Stimulated activated CD4-positive, alpha-beta T cell treated with anti-CD3 and anti-CD28 coated beads, Interleukin-4, amount 100 ng/mL, for 1 hour (primary cell): ENCODE results near the gene OTUD1.
"Not testable (repeated sequence)": the region's sequence is repeated elsewhere in the genome, so short reads cannot be mapped to it uniquely, and the experiment has no call there.

Experiments
- DNase-seq: peaks from one replicate; pipeline ENCODE4 v3.0.0-alpha.2; 2020

OTUD1 gene, protein sequence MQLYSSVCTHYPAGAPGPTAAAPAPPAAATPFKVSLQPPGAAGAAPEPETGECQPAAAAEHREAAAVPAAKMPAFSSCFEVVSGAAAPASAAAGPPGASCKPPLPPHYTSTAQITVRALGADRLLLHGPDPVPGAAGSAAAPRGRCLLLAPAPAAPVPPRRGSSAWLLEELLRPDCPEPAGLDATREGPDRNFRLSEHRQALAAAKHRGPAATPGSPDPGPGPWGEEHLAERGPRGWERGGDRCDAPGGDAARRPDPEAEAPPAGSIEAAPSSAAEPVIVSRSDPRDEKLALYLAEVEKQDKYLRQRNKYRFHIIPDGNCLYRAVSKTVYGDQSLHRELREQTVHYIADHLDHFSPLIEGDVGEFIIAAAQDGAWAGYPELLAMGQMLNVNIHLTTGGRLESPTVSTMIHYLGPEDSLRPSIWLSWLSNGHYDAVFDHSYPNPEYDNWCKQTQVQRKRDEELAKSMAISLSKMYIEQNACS

DNA sequence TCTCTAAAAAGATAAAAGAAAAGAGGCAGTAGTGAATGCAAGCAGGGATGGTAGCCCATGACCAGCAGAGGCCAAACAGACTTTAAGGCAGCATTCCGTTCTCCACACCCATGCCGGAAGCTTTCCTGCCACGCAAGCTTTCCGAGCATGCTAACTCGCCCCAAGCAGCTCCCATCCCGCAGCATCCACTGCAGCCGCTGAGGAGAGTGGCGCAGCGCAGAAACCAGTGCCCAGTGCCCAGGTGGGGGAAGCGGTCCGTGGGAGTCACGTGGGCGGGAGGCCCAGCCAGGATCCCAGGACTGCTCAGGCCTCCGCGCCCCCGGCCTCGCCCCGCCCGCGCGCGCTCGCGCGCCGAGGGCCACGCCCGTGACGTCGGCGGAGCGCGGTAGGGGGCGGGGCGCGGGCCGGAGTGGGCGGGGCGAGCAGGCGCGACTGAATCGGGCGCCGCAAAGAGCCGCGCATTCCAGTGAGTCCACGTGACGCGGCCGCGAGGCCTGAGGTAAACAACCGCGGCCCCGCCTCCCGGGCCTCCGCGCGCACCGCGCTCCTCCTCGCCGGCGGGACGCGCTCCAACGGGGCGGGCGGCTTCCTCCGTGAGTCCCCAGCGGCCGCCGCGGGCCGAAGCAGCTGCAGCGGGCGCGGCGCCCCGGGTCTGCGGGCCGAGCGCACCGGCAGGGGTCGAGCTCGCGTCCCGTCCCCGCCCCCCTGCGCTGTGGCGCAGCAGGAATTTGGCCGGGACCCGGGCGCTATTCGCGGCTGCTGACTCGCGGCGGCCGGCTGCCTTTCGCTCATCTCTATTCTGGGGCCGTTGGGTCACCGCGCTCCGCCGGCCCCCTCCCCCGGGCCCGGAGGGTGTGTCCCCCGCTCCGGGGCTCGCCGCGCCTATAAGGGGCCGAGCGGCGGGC, at the start of gene OTUD1:
TSS of gene OTUD1 (plus strand) at position 529 of the 905 bp plus-strand sequence. CDS start 383 bp downstream, outside the sequence.
- DNase-seq: peak; percentile 96

DNA sequence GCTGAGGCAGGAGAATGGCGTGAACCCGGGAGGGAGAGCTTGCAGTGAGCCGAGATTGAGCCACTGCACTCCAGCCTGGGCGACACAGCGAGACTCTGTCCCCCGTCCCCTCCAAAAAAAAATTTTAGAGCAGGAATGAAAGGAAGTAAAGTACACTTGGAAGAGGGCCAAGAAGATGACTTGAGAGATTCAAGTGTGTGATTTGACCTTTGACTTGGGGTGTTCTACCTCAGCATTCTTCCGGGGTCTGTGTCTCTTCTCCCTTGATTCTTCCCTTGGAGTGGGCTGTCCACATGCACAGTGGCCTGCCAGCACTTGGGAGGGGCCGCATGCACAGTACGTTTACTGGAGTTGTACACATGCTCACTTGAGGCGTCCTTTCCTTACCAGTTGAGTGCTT, 48.5 kb upstream of the OTUD1 start:
- not testable (repeated sequence) for DNase-seq

DNA sequence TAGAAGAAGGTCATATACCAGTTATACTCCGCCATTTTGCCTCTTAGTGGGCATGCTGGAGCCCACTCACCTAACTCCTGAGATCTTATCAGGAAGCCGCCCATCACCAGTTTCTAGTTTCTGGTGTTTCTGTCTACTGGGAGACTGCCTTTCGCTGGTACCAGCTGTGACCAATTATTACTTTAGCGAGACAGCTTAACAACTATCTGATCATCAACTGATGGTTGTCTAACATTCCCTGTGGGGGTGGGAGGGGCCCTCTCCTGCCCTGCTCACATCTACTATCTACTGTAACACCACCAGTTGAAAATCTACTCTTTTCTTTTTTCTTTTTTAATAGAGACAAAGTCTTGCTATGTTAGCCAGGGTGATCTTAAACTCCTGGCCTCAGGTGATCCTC, 48.1 kb upstream of the OTUD1 start:
- DNase-seq: no peak

DNA sequence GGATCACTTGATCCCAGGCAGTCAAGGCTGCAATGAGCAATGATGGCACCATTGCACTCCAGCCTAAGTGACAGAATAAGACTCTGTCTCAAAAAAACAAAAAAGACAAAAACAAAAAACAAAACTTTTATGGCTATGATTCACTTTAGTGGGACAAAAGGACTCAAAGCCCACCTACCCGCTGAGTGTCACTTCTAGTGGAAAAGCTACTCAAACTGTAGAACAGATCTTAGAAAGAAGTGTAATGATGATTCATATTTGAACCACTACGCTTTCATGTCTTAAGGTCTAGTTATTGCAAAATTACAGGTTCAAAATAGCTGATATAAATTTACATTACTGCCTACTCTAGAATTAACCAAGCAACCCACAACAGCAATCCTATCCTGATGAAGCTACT, 47.1 kb upstream of the OTUD1 start:
- DNase-seq: no peak

DNA sequence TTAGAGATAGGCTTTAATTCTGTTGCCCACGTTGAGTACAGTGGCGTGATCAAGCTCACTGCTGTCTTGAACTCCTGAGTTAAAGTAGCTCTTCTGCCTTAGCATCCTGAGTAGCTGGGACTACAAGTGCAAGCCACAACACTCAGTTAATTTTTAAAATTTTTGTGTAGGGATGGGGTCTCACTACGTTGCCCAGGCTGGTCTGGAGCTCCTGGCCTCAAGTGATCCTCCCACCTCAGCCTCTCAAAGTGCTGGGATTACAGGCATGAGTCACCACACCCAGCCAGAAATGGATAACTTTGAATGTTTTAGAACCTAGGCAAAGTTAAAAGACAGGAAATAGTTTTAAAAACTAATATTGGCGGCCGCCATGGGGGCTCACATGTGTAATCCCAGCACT, 43.9 kb upstream of the OTUD1 start:
- DNase-seq: no peak

DNA sequence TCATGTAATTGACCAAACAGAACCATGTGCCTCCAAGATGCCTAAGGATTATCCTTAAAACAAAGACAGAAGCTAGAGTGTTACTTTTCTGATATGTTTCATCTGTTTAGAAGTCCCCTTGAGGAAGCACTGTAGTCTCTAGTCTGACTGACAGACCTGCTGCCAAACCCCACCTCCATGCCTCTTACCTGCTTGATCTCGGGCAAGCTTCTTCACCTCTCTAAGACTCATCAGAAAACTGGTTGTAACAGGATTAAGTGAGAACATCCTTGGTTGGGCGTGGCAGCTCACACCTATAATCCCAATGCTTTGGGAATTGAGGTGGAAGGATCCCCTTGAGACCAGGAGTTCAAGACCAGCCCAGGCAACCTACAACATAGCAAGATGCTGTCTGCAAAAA, 42.2 kb upstream of the OTUD1 start:
- DNase-seq: no peak

DNA sequence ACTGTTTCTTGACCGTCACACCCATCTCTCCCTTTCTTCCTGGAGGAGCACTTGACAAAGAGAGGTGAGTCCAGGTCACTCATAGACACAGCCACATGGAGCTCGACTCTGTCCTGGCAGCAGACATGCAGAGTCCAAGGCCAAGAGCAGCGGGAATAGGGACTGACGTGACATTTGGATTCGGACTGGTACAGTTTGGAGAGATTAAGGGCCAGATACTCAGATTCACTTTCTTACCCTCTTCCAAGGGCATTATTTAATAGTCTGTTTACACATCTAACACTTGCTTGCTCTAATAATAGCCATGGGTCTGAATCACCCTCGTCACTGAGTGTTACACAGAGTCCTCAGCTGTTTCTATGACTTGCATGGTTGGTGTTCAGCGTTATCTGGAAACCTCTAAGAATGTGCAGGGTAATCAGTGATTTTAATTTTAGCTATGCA, 39.2 kb upstream of the OTUD1 start:
- DNase-seq: no peak

DNA sequence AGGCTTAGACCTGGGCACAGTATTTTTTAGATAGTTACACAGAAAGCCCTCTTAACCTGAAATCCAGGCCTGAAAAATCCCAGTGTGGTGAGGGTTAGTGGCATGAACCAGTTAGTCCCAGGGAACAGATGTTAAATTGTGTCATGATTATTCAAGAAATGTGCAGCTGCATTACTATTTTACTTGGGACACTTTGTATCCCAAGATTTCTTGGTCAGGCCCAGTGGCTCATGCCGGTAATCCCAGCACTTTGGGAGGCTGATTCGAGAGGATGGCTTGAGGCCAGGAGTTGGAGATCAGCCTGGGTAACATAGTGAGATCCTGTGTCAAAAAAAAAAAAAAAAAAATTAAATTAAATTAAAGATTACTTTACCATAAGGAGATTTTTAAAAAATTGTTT, 36.0 kb upstream of the OTUD1 start:
- DNase-seq: no peak

DNA sequence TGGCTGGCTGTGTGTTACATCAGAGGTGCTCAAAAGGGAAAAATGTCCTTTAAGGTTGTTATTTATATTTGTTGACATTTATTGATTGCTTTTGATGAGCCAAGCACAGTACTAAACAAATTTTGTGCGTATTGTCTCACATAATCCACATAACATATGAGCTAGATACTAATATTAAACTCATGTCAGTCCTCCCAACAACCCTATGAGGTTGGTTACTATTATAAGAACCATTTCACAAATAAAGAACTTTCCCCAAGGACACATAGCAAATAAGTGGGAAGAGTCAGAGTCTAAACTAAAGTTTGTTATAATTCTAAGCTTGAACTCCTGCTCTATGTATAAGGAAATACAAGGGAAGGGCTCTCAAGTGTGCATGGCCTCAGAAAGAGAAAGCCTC, 35.6 kb upstream of the OTUD1 start:
- DNase-seq: no peak

DNA sequence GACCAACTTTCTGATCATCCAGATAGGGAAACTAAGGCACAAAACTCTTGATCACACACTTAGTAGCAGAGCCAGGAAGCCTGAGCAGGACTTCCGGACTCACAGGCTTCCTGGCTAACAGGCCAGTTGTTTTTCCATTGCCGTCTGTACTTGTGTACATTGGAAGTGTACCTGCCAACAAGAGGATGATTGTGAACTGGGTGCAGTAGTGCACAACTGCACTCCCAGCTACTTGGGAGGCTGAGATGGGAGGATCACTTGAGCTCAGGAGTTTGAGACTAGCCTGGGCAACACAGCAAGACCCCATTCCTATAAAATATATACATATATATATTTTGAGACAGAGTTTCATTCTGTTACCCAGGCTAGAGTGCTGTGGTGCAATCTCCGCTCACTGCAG, 35.2 kb upstream of the OTUD1 start:
- DNase-seq: no peak

DNA sequence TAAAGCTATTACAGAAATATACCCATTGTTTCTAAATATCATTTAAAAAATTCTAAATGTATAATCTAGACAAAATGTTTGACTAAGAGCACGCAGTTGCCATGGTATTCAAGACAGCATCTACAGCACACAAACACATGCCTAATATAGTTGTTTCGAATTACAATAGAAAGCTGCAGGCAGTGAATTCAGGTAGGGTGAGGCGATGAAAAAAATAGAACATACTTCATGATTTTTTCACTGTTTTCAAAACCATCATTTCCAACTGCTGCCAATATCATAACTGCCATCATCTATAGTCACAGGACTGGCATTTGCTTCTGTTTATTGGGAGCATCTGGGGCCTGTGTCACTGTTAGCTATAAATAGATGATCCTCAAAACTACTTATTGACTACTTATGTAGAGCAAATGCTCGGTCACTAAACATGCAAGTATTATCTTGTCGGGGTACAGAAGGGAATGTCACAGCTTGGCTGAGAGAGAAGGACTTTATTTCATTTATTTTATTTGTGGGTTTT, 34.4 kb upstream of the OTUD1 start:
- no peak for DNase-seq

DNA sequence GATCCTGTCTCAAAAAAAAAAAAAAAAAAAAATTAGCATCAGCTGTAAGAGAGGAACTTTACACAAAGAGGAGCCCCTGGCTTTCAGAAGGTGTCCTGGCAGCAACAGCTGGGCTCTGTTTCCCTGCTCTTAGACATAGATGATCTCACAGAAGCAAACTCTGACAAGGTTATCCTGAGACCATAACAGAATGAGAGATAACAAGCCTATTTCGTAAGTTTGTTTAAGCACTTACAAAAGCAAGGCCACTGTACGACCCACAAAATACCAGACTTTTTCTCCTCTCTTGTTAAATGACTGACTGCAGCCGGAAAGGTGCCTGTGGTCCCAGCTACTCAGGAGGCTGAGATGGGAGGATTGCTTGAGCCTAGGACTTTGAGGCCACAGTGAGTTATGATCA, 33.3 kb upstream of the OTUD1 start:
- no peak for DNase-seq

DNA sequence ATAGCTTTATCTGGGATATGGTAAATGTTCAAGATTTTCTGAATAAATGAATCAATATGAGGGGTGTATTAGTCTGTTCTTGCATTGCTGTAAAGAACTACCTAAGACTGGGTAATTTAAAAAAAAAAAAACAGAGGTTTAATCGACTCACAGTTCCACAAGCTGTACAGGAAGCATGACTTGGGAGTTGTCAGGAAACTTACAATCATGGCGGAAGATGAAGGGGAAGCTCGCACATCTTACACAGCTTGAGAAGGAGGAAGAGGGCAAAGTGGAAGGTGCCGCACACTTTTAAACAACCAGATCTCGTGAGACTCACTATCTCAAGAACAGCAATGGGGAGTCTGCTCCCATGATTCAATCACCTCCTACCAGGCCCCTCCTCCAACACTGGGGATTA, 32.5 kb upstream of the OTUD1 start:
- DNase-seq: no peak

DNA sequence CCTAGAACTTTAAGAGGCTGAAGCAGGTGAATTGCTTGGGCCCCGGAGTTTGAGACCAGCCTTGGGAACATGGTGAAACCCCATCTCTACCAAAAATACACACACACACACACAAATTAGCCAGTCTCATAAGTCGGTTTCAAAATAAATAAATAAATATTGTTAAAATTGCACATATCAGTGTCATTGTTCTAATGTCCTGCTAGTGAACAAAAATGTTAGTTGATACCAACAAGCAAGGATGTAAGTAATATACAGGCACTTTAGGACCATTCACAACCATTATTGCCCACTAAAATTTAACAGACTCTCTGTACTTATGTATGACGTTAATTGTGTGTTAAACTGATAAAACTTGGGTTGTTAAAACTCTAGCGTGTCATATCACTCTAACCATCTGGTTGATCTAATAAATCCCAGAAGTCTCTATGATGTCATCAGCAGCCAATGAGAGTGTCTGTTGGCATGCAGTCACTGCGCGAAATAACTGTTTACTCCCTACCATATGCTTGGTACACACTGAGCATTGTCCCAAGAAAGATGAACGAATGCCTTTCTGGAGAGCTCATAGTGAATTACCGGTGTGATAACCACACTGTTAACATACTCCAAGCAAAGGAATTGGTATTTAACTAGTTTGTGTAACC, 30.4 kb upstream of the OTUD1 start:
- DNase-seq: no peak

DNA sequence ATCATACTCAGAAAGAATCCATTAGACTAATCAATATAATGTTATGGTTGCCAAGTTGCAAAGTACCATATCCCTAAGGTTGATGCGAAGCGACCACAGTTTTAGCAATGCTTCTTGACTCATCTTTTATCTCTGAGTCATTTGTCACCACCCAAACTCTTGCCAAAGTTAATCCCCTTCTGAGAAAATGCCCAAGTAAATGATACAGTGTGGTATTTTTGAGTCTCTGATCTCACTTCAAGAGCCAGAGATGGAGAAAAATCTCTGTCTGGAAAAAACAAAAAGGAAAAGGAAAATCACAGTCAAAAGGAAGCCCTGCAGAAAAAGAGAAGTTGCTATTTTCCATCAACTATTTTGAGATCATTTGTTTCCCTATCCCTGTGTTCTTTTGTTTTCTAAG, 26.7 kb upstream of the OTUD1 start:
- DNase-seq: no peak

DNA sequence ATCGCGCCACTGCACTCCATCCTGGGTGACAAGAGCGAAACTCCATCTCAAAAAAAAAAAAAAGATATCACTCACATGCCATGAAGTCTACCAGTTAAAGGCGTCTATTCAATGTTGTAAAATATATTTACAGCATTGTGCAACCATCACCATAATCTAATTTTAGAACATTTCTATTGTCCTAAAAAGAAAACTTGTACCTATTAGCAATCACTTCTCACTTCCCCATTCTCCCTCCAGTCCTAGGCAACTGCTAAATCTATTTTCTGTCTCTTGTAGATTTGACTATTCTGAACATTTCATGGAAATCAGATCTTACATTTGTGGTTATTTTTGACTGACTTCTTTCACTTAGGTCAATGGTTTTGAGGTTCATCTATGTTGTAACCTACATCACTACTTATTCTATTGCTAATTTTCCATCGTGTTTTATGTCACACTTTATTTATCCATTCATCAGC, 25.2 kb upstream of the OTUD1 start:
- DNase-seq: no peak

DNA sequence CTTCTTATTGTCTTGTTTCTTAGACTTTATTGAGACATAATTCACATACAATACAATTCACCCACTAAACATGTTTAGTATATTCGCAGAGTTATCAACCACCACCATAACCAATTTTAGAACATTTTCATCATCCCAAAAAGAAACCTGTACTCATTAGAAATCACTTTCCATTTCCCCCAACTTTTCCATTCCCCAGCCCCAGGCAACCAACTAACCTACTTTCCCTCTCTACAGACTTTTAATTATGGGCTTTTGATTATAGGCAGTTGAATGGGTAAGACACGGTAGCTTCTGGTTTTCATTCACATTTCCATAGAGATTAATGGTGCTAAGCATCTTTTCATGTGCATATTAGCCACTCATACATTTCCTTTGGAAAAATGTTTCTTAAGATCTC, 24.2 kb upstream of the OTUD1 start:
- DNase-seq: no peak

DNA sequence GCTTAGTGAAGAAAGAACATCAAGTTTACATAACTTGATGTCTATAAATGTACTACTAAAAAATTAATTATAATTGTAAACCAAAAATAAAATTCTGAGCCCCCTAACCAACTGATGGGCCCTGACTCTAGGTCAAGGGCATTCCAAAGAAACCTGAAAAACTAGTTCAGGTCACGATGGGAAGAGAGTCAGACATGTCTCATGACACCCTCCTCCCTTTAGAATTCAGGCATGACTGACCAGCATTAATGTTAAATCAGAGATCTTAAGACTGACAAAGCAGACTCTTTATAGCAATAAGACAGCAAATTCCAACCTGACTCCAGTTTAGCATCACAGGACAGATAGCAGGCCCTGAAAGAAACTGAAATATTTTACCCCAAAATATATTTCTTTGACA, 21.6 kb upstream of the OTUD1 start:
- no peak for DNase-seq

DNA sequence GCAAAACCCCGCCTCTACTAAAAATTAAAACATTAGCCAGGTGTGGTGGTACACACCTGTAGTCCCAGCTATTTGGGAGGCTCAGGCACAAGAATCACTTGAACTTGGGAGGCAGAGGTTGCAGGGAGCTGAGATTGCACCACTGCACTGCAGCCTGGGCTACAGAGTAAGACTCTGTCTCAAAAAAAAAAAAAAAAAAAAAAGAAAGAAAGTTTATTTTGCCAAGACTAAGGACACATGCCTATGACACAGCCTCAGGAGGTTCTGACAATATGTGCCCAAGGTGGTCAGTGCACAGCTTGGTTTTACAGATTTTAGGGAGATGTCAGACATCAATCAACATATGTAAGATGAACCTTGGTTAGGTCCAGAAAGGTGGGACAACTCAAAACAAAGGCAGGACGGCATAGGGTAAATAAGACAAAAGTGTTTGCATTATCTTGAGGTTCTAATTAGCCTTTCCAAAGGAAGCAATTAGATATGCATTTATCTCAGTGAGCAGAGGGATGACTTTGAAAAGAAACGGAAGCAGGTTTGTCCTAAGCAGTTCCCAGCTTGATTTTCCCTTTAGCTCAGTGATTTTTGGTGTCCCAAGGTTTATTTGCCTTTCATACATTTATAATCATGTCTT, 20.7 kb upstream of the OTUD1 start:
- DNase-seq: no peak

DNA sequence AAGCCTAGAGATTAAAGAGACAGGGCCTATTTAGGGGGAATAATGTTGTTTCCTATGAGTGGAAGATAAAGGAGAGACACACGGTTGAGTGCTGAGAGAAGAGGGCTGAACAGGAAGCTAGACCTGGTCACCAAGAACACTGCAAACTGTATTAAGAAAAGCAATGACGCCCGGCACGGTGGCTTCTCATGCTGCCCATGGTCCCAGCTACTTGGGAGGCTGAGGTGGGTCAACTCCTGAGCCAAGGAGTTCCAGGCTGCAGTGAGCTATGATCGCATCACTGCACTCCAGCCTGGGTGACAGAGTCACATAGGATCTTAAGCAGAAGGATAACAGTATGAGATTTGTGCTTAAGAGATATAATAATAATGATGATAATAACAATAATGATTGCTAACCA, 19.7 kb upstream of the OTUD1 start:
- DNase-seq: no peak

DNA sequence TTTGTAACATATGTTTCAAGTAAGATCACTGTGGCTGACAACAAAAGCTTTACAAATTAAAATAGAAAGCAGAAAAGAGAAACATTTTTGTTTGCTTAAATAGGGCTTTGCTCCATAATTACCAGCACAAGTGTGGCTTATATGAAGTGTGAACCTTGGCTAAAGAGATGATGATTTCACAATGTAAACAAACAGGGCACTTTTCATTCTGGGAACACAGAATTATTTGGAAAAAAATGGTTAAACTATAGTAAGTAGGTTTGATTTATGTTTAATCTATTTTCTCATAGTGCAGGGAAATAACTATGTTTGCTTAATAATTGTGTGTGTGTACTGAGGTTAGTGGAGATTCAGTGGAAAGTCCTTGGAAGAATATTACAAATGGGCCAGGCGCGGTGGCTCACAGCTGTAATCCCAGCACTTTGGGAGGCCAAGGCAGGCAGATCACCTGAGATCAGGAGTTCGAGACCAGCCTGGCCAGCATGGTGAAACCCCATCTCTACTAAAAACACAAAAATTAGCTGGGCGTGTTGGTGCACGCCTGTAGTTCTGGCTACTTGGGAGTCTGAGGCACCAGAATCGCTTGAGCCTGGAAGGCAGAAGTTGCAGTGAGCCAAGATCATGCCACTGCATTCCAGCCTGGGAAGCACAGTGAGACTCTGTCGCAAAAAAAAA, 19.1 kb upstream of the OTUD1 start:
- DNase-seq: no peak

DNA sequence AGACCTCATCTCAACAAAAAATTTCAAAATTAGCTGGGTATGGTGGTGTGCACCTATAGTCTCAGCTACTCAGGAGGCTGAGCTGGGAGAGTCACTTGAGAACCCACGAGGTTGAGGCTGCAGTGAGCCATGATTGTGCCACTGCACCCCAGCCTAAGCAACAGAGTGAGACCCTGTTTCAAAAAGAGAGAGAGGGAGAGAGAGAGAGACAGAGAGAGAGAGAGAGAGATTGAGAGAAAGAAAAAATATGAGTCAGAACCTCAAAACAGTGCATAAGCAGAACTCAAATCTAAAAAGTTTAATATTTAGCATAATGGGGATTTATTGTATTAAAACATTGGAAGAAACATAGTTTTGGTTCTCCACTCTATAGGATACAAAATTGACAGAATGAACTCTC, 17.5 kb upstream of the OTUD1 start:
- no peak for DNase-seq
